NCI-H345 treated with DMSO at 0.1 percent for 48 hours (cell line): ENCODE results near the gene ASPRV1.

Experiments used
- DNase-seq: peaks from one replicate; lab custom pipeline; 2025; ENCODE audit not compliant: unreplicated experiment; lab: John Stamatoyannopoulos, UW

ASPRV1 gene

DNA sequence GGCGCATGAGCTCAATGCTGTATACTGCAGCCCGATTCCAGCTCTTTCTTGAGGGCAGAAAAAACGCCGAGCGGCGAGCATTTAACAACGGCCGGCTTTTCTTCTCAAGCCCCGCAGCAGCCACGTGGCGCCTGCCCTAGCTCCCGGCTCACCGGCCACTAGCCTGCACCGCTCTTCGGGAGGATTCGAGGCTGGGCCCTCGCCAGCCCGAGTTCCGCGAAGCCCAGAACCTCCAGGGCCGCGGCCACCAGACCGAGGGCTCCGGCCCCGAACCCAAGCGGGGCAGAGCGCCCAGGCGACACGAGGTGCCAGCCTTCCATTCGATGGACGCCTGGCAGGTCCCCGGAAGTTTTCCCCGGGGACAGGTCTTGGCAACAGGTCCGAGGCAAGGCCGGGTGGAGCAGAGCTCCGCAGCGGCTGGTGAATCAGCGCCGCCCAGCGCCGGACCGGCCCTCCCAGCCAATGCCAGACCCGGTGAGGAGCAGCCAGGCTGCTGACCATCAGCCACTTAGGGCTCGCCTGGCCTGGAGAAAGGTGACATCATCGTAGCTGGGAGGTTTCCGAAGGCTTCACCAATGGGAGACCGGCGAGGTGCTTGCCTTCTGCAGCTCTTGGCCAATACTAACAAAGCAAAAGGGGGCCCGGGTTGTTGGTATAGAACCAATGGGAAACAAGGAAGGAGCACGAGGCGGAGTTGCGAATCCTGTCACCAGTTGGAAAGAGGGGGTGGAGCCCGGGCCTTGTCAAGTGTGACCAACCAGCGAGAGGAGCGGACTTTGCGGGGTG, 47.1 kb downstream of the ASPRV1 start:
- DNase-seq, result peak; percentile 99

DNA sequence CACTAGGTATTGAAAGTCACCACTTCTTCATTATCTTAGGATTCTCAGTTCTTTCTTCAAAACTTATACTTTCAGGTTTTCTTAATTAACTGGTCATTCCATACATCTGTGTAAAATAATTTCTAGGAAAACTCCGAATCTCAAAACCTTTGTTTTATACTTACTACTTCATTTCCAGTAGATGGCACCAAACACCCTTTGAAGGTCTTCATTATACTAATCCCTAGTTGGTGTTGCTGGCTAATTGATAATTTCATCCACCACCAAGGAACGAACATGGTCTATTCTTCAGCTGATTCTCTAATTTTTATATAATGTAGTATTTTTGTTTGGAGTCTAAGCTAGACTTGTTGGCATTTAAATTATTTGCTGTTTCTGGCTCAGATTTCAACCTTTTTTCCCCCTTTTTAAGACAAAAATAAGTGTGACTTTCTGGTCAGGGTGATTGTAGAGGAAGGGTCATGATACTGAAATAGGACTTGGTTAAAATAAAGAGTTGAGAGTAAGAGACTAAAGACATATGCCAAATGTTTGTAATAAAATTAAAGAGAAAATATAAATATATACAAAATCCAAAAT, 49.4 kb downstream of the ASPRV1 start:
- peak; percentile 44 for DNase-seq
